ENCODE data around the gene P2RX3.

The P2RX3 gene

GRCh38 chr11:57410287-57410686 lies 72.1 kb downstream of the P2RX3 start:
- TF ChIP-seq CTCF (IDR thresholded peaks at IDR 0.05; ENCODE audit: insufficient read depth, low read depth, low read length, missing control alignments), result no peak
- peak; percentile 73 for DNase-seq (ENCODE audit: low read depth)

DNA sequence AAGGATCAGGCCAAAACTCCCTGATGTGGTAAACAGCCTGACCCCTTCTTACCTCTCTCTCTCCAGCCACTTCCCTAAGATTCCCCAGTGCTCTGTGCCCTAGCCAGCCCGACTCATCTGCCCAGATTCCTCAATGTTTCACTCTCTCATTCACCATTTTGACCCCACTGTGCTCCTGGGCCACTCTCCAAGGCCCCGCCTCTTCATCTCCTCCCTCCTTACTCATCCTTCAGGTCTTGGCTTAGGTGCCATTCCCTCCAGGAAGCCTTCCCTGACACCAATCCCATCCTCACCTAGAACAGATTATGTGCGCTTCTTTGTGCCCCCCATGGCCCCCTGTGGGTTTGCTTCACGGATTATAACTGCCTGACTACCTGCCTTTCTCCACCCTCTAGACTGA lies 75.5 kb downstream of the P2RX3 start:
- no peak for DNase-seq (ENCODE audit: low read depth)
- H3K4me3 ChIP-seq (ENCODE audit: low read length), result no peak overlapping the region
- no peak for TF ChIP-seq CTCF (IDR thresholded peaks at IDR 0.05; ENCODE audit: insufficient read depth, low read depth, low read length, missing control alignments)

More at GRCh38 chr11:57410287-57410686, 72.1 kb downstream of the P2RX3 start:
- no peak overlapping the region for H3K4me3 ChIP-seq (ENCODE audit: low read length)

DNA sequence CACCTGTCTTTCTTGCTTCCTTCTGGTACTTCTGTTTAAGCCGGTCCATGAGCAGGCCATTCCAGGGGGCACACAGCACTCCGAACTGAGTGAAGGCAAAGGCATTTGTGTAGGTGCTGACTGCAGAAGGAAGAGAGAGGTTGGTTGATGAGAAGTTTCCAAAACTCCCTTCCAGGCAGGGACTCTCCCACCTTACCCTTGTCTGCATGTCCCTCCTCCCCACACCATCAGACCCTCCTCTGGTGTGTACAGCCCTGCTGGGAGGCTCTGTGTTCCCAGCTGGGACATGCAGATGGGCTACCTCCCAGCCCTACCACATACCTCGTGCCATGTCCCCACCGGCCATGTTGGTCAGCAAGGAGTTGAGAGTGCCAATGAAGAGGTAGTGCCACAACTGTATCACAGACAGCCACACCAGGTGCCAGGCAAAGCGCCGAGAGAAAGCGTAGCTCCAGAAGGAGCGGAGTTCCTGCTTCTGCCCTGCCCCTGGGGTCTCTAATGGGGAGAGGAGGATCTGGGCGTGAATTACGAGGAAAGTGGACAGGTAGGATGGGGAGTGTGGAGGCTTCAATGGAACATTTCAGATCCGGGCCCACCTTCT lies 76.6 kb downstream of the P2RX3 start:
- H3K4me3 ChIP-seq (ENCODE audit: low read length), result no peak overlapping the region
- no peak for DNase-seq (ENCODE audit: low read depth)
- no peak for TF ChIP-seq CTCF (IDR thresholded peaks at IDR 0.05; ENCODE audit: insufficient read depth, low read depth, low read length, missing control alignments)

- no peak overlapping the region for H3K4me3 ChIP-seq (ENCODE audit: low read length)
- TF ChIP-seq CTCF (IDR thresholded peaks at IDR 0.05; ENCODE audit: insufficient read depth, low read depth, low read length, missing control alignments), result no peak
- no peak for DNase-seq (ENCODE audit: low read depth)
These were observed 78.3 kb downstream of the P2RX3 start for GRCh38 chr11:57416436-57416835.

DNA sequence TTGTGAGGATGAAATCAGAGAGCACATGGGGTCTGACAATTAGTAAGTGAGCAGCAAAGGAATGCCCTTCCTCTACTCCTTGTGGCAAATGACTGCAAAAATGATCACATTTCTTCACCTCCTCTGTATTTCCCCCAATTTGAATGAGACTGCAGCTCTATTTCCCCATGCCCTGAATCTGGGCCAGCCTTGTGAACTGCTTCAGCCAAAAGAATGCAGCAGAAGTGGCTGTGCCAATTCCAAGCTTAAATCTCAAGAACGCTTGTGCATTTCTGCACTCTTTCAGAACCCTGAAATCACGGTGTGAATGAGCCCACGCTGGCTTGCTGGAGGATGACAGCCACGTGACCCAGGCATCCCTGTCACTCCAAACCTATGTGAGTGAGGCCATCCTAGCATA lies 78.9 kb downstream of the P2RX3 start:
- no peak overlapping the region for H3K4me3 ChIP-seq (ENCODE audit: low read length)
- no peak for DNase-seq (ENCODE audit: low read depth)
- TF ChIP-seq CTCF (IDR thresholded peaks at IDR 0.05; ENCODE audit: insufficient read depth, low read depth, low read length, missing control alignments), result no peak

- DNase-seq (ENCODE audit: low read depth), result no peak
- TF ChIP-seq CTCF (IDR thresholded peaks at IDR 0.05; ENCODE audit: insufficient read depth, low read depth, low read length, missing control alignments), result no peak
- no peak overlapping the region for H3K4me3 ChIP-seq (ENCODE audit: low read length)
These were observed 80.0 kb downstream of the P2RX3 start for GRCh38 chr11:57418131-57418530.

DNA sequence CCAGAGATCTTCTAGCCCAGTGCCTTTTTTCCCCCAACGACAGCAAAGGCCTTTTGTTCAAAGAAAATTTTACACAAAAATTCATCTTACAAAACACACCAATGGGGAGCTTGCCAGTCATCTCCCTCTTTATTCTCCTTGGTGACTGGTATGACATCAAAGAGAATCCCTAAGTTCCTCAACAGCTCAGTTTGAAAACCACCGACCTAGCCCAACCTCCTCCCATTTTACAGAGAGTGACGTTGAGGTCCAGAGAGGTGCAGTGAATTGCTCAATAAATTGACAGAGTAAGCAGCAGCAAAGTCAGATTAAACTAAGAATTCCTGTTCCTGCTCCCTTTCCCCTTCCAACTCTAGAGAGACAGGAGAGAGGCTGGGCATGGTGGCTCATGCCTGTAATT lies 81.0 kb downstream of the P2RX3 start:
- no peak for DNase-seq (ENCODE audit: low read depth)
- H3K4me3 ChIP-seq (ENCODE audit: low read length), result no peak overlapping the region
- no peak for TF ChIP-seq CTCF (IDR thresholded peaks at IDR 0.05; ENCODE audit: insufficient read depth, low read depth, low read length, missing control alignments)
